SH-SY5Y (cell line): ENCODE measurements around the gene SLC1A4.

Source experiments
- GATA2 ChIP-seq: IDR thresholded peaks from 2 replicates; pipeline ENCODE4 v1.6.1; 2011; ENCODE audit warnings: mild to moderate bottlenecking, low read depth, low read length
- GATA3 ChIP-seq: IDR thresholded peaks from 2 replicates; pipeline ENCODE4 v1.6.1; 2011; ENCODE audit warnings: low read depth, mild to moderate bottlenecking, low read length, moderate library complexity

The SLC1A4 gene

DNA sequence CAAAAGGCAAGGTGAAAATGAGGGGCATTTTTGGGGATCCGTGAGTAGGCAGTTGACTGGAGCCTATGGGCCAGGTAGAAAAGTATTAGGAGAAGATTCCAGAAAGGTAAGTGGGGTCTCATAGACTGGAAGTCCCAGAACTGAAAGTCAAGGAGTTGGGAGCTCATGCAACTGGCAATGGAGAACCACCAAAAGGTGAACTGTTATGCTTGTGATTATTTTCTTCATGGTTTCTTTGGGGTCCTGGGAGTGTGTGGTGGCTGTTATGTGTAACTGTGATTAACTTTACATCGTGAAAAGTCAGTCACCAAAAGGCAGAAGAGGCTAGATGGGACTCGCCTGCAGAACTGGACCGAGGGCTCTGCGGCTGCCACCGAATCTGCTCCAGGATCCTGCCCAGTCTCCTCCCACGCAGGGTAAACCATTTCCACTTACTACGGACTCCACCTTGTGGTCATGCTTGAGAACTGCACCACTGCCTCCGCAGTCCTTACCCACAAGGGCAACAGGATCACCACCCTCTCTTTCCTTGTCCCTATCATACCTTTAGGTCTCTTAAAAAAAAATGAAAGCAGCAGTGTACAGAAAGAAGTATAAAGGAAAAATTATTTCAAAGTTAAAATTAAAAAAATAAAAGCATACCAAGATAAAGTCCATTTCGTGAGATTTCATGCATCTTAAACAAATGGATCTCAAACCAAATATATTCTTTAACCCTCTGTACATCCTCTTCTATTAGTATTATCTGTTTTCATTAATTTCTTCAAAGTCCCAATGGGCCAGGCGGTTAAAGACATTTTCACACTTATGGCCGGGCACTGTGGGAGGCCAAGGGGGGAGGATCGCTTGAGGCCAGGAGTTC is 51.4 kb downstream of the SLC1A4 start:
- TF ChIP-seq GATA2 (no peak), GATA3 (no peak)

DNA sequence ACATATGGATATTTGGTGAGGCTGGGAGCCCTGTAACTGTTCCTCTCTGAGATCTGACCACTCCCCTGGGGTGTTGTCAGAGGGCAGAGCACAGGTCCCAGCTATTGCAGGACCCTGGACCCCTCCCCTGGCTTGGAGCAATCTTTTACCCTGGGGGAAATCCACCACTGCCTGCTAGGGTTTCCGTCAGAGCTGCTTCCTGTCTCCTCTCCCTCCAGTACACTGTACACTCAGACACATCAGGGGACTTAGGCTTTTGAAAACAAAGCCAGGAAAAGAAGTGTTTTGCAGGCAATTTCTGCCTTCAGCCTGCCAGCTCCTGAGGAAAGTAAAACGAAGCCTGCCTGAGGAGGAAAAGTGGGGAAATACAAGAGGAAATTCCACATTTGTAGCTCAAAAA is 53.8 kb downstream of the SLC1A4 start:
- TF ChIP-seq GATA3 (no peak), GATA2 (no peak)

DNA sequence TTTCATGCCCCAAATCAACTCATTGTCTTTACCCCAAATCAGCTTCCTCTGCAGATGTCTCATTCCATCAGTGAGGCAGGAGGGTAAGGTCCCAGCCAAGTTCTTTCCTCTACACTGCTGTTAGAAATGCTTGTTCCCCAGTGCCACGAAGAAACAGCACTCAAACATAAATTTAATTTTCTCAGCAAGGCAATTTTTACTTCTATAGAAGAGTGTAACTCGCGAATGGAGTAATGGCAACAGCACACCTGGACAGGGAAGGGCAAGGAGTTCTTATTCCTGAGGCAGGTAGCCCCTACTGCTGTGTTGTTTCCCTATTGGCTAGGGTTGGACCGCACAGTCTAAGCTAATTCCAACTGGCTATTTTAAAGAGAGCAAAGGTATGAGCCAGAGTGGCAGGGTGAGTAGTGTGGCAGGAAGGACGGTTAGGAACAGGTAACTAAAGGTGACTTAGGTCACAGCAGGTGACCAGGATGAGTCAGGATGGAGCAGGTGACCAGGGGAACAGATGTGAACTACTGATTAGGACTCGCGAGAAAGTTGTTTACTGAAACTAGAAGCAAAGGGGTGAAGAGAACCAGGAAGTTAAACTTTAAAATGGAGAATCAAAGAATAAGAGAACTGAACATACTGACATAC is 55.0 kb downstream of the SLC1A4 start:
- TF ChIP-seq GATA3 (no peak), GATA2 (no peak)

DNA sequence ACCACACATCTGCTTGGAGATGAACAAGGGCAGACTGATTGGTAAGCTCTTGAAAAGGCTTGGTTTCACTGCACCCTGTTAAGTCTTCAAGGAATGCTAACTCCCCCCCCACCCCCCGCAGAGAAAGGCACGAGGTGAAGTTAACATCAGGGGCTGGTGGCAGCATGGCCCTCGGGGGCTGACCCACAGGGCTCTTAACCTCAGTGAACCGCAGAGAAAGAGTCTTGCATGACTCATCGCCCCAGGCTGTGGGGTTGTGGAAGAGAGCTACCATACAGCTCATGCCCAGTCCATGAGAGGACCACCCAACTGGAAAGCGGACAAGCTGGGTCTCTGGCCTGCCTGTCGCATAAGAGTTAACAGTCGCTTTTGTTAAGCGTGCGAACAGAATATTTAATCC is 56.5 kb downstream of the SLC1A4 start:
- no peak for TF ChIP-seq GATA3
- TF ChIP-seq GATA2: no peak

DNA sequence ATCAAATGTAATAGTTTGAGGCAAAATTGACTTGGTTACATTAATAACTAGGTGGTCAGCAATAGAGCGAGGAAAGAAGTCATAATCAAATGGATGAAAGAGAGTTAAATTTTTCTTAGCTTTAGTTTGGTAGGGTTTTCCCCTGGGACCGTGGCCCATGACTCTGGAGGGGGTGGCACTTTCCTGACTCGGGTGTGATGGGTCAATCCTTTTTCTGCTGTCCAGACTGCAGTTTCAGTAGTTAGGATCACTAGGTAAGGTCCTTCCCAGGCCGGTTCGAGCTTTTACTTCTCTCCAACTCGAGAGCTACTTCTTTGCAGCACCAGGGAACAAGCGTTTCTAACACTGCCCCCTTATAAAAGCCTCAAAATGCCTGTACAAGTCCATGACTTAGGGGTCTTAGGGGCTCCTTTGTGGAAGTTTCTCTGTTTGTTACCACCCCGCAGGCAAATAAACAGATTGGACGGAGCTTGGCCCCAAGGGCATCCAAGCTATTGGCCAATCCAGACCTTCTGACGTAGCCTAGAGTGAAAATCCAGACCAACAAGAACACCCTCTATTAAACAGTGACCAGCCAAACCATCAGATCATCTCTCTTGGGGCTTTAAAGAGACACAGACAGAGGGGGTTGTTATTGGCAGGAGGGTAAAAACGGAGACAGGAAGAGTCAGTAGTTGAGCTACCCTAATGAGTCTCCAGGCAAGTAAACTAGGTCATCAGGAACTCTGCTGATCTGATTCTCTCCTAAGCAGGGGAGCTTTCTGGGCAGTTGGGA is 57.6 kb downstream of the SLC1A4 start:
- TF ChIP-seq GATA3 (no peak), GATA2 (no peak)

DNA sequence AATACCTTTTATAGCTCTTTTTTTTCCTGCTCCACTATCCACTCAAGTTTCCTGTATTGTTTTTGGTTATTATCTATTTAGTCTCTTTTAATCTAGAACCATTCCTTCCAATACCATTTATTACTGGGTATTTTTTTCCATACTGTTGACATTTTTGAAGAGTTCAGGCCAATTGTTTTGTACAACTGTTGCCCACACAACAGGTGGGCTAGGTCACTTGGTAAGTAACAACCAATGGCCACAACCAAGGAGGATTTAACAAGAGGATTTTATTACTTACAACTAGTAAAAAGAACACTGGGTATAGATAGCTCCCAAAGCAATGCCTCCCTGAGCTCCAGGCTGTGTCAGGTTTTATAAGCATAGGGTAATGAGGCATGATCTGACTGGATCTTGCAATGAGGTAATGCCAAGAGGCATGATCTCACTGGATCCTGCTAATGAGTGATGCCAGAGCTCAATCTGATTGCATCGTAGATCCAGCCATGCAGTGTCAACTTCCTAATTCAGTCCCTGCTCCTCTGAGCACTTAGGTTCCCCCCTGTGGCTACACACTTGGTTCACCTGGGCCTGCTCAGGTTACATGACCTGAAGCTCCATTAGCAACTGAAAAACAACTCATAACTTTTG is 59.9 kb downstream of the SLC1A4 start:
- TF ChIP-seq GATA3: no peak
- no peak for TF ChIP-seq GATA2

DNA sequence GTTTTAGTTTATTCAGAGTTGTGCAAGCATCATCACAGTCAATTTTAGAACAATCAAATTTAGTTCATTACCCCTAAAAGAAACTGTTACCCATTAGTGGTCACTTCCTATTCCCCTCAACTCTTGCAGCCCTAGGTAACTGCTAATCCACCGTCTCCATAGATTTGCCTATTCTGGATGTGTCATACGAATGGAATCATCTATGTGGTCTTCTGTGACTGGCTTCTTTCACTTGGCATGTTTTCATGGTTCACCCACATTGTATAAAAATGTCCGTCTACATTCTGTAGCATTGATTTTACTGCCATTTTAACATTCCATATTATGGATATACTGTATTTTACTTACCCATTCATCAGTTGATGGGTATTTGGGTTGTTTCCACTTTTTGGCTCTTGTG is 61.7 kb downstream of the SLC1A4 start:
- no peak for TF ChIP-seq GATA2

DNA sequence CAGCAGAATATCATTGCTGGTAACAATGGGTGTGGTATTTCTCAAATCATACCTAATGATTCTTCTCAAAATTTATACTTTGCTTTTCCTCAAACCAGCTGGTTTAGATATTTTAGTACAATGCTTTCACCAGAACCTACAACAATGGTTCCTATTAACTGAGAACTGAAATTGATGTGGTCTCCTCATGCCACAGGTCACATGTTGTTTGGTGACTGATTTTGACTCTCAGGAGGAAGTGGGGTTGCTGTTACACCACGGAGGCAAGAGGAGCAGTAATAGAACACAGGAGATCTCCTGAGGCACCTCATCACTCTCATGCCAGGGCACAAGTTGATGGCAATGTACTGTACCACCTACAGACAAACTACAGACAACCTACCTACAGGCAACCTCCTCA is 64.0 kb downstream of the SLC1A4 start:
- TF ChIP-seq GATA3: no peak
- TF ChIP-seq GATA2: no peak

DNA sequence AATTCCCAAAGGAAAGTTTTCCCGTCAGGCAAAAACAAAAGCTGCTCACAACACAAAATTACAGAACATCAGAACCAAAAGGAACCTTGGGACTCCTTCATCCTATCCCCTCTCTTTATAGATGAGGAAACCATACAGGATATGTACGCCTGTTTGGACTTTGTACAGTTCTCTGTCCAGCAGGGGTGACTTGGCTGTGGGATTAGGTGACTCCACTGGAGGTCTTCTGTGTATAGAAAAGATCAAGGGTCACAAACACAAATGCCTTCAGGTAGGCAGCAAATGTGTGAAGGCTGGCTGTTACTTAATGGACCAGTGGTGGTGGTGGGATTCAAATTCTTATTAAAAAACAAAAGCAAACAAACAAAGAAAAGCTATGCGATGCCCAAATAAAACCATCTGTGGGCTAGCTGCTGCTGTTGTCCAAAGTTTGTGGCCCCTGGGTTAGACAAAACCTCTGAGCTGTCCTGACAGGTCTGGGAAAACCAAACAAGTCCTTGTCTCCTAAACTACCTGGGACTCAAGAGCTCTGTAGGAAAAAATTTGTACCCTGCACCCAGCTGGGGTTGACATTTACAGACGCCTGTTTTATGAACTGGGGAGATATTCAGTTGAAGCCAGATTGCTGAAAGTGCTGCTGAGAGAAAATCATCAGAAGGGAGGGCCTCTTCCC is 65.7 kb downstream of the SLC1A4 start:
- TF ChIP-seq GATA2 (no peak), GATA3 (no peak)

DNA sequence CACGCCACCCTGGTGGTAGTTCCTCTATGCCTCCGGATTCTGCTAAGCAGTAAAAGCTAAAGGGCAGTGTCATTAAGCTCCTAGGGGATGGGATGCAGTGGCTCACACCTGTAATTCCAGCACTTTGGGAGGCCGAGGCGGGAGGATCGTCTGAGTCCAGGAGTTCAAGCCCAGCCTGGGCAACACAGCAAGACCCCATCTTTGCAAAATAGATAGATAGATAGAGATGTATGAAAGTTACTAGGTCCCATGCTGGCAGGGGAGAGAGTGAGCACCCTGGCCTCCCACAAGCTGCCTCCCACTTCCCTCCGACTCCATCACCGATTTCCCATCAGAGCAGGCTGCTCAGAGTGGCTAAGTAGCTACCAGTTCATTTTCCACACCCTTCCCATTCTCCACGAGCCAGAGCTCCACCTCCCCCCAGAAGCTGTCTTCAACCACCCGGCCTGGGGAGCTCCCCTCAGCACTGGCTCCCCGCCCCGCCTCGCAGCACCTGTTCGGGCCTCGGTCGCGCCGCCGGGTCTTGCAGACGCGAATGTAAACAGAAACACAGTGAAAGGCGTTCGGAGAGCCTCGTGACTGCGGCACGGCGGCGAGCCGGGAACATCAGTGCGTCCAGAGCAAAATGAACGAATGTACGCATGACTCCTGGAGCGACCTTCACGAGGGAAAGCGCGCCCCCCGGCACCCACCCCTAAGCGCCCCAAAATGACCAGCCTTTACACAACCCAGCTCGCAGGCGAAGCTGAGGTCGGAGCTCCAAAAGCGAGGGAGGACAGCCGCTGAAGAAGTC is 66.4 kb downstream of the SLC1A4 start:
- TF ChIP-seq GATA3 (no peak), GATA2 (no peak)

DNA sequence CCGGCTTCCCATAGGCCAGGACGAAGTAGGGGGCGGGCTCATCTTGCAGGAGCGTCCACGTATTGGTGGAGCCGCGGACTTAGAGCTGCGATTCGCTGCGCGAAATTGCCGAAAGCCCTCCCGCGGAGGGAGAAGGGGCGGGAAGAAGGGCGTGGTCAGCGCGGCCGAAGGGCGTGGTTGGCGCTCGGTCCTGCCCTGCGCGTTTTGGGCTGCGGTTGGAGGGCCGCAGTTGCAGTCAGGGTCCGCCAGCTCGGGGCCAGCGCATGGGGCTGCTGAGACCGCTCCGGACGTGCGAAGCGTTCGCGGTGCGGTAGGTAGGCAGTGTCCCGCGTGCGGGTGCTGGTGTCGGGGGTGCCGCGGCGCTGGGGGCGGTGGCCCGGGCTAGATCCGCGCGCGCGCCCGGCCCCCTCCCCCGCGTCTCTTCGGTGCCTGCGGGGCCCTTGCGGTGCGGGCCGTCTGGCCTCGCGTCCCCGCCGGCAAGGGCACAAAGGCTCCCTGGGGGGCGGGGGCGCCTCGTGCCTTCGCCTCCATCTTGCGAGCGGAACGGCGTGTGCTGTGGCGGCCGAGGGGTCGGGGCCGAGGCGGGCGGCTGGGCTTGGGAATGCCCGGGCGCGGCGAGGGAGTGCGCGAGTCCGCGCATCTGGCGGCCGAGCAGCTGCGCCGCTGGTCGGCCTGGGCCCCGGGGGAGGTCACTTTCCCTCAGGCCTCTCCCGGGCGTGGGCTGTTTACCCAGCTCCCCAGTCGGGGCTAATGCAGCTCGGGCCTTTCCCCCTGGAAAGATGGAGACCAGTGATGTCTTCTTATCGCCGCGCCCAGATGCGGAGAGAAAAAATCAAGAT is 67.2 kb downstream of the SLC1A4 start, which contains the start of gene CEP68:
Gene CEP68 (plus strand): TSS at position 202 of the 839 bp plus-strand sequence. CDS start 13,029 bp downstream, outside the sequence.
- TF ChIP-seq GATA3 (no peak), GATA2 (peak; percentile 33; the same call in 1 of the 2 replicates)

DNA sequence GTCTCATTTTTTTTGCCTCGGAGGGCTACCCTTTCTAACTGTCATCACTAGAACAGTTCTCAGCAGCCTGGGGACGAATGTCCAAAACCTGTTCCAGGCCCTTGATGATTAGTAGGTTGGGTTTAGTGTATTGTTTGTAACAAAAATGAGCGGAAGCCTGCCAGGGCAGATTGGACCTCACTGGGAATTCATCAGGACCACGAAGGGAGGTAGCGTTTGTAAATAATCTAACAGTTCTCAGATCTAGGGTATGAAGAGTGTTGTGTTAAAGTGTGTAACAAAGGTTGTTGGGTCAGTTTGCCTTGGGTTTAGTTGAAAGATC is 67.8 kb downstream of the SLC1A4 start:
- no peak for TF ChIP-seq GATA2
- no peak for TF ChIP-seq GATA3
